ENCODE results near the gene GABBR1. TPM values are rescaled to one million over a fixed set of nuclear protein-coding genes. Genes with fewer than 3 reads are reported as not detected.
"Not testable (repeated sequence)": the region's sequence is repeated elsewhere in the genome, so short reads cannot be mapped to it uniquely, and the experiment has no call there.

Gene GABBR1
- total RNA-seq, 4 donors from 2014 or later, result 20.4 to 34.3 (median 23.8) TPM

- Histone ChIP-seq H3K36me3 (no peaks in the 10 kb centered on the region), H3K4me1 (no peaks in the 10 kb centered on the region), H3K4me3 (replicated peaks in 1 of 3) (no peak overlapping the region), H3K27me3 (no peaks in the 10 kb centered on the region), H3K27ac (no peak overlapping the region), H3K9me3 (no peaks in the 10 kb centered on the region)
- intact Hi-C loops (cut with DNase I), result no loop called here
- TF ChIP-seq POLR2A (IDR thresholded peaks at IDR 0.05) (no peak), CTCF (IDR thresholded peaks at IDR 0.05) (no peak)
- no peak for DNase-seq
- WGBS, 2 donors, result 59 to 60% methylated on average over 5 of the region's 5 CpGs
Observed at GRCh38 chr6:29663300-29664042, 30.5 kb upstream of the GABBR1 start.

DNA sequence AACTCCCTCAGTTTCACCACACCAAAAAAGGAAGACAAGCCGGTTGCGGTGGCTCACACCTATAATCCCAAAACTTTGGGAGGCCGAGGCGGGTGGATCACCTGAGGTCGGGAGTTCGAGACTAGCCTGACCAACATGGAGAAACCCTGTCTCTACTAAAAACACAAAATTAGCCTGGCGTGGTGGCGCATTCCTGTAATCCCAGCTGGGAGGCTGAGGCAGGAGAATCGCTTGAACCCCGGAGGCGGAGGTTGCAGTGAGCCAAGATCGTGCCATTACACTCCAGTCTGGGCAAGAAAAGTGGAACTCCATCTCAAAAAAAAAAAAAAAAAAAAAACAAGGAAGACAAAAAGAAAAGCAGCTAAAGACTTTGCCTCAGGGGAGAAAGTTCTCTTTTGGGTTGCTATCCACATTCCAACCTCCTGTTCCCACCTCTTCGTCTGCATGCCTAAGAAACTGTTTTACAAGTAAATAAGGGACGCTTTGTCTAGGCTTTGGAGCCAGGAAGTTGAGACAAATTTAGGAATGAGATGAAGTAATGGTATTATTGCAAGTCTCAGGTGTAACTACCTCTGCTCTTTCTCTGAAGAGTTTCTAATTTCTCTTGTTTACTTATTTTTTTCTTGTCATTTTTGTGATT is 28.6 kb upstream of the GABBR1 start:
- H3K4me3 ChIP-seq (replicated peaks in 1 of 3); intact Hi-C loops (cut with DNase I); DNase-seq; H3K4me1 ChIP-seq; H3K27me3 ChIP-seq; H3K27ac ChIP-seq; H3K9me3 ChIP-seq; H3K36me3 ChIP-seq: not testable (repeated sequence)
- 43 to 47% methylated on average over 14 of the region's 14 CpGs for WGBS, 2 donors

GRCh38 chr6:29661071-29661470 is 28.1 kb upstream of the GABBR1 start:
- 69 to 79% methylated on average over 3 of the region's 3 CpGs for WGBS, 2 donors
- no peaks in the 10 kb centered on the region for H3K36me3 ChIP-seq
- intact Hi-C loops (cut with DNase I), result no loop called here
- TF ChIP-seq CTCF (IDR thresholded peaks at IDR 0.05) (no peak), POLR2A (IDR thresholded peaks at IDR 0.05) (no peak)
- no peak overlapping the region for H3K4me3 ChIP-seq (replicated peaks in 1 of 3)
- H3K9me3 ChIP-seq, result no peaks in the 10 kb centered on the region
- no peak for DNase-seq
- no peak overlapping the region for H3K27ac ChIP-seq
- H3K4me1 ChIP-seq, result no peaks in the 10 kb centered on the region
- no peaks in the 10 kb centered on the region for H3K27me3 ChIP-seq

DNA sequence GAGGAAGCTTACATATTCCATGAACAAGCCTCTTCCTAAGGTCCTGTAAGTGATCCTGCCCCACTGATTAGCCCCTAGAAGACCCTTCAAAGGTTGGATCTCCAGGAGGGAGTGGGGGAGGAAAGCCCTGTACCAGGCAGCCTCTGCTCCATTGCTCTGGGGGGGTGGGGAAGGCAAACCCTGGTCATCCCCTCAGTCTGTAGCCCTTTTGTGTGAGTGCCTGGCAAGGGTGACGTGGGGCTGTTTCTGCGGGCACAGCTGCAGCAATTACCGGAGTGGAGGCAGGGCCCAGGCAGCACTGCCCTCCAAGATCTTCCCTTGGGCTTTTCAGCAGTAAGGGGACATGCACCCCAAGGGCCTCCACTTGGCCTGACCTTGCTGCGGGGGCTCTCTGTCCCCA is 23.8 kb upstream of the GABBR1 start, which contains the start of gene MOG:
TSS of gene MOG (plus strand) at position 295 of the 400 bp plus-strand sequence. CDS start 118 bp downstream, outside the sequence.
- H3K4me1 ChIP-seq, result no peaks in the 10 kb centered on the region
- H3K9me3 ChIP-seq, result no peaks in the 10 kb centered on the region
- H3K27ac ChIP-seq, result no peak within 1 kb of the TSS
- intact Hi-C loops (cut with DNase I), result no loop called here
- H3K36me3 ChIP-seq, result no peaks in the 10 kb centered on the region
- TF ChIP-seq POLR2A (IDR thresholded peaks at IDR 0.05), result no peak
- H3K4me3 ChIP-seq (replicated peaks in 1 of 3), result no peak within 1 kb of the TSS
- no peaks in the 10 kb centered on the region for H3K27me3 ChIP-seq
- DNase-seq, result no peak
- 79 to 82% methylated on average over 4 of the region's 4 CpGs for WGBS, 2 donors

DNA sequence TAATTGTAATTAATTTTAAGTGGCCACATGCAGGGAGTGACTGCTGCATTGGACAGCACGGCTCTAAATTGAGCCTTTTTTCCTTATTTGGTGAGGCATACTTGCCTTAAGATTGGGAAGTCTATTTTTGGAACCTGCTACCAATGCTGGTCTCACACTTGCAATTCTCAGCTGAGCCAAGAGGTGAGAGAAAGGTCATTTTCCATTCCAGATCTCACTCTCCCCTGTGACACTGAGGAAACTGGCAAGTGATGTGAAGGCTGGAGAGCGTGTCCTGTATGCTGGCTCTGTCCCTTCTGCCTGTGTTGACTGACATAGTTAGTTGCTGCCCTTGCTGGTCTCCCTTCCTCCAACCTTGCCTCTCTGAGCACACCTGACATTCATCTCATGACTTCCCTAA is 23.2 kb upstream of the GABBR1 start:
- H3K27me3 ChIP-seq, result no peaks in the 10 kb centered on the region
- no peaks in the 10 kb centered on the region for H3K9me3 ChIP-seq
- WGBS, 2 donors, result 42 to 48% methylated on average over 2 of the region's 2 CpGs
- H3K4me1 ChIP-seq, result no peaks in the 10 kb centered on the region
- H3K27ac ChIP-seq, result no peak overlapping the region
- TF ChIP-seq CTCF (IDR thresholded peaks at IDR 0.05) (no peak), POLR2A (IDR thresholded peaks at IDR 0.05) (no peak)
- no peaks in the 10 kb centered on the region for H3K36me3 ChIP-seq
- H3K4me3 ChIP-seq (replicated peaks in 1 of 3), result no peak overlapping the region
- no peak for DNase-seq
- intact Hi-C loops (cut with DNase I), result no loop called here

DNA sequence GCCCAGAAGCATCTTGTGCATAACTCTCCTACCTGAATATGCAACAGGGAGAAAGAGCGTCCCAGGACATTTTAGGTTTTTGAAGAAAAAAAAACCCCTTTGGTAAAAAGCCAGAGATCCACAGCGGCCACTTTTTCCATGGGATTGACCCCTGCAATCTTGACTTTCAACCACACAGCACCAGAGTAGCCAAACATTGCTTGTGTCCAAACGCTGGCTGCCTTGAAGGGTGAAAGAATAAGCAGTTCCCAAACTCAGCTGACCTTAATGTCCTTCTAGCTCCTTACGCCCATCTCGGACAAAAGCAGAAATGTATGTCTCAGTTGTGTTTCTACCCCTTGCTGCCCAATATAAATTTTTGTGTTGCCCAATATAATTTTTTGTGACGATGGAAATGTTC is 22.7 kb upstream of the GABBR1 start:
- no peak for DNase-seq
- Histone ChIP-seq H3K36me3 (no peaks in the 10 kb centered on the region), H3K9me3 (no peaks in the 10 kb centered on the region), H3K4me1 (no peaks in the 10 kb centered on the region), H3K27ac (no peak overlapping the region), H3K4me3 (replicated peaks in 1 of 3) (no peak overlapping the region), H3K27me3 (no peaks in the 10 kb centered on the region)
- intact Hi-C loops (cut with DNase I), result no loop called here
- WGBS, 2 donors, result 73 to 81% methylated on average over 6 of the region's 6 CpGs
- TF ChIP-seq CTCF (IDR thresholded peaks at IDR 0.05) (no peak), POLR2A (IDR thresholded peaks at IDR 0.05) (no peak)
